H1 (cell line): ENCODE results near the gene ZNFX1.
A peak's percentile ranks its signal among the peaks of the same experiment; 100 is the strongest.

Source experiments
- BRCA1 ChIP-seq: IDR thresholded peaks from 2 replicates; pipeline ENCODE4 v1.6.1; 2012; ENCODE audit warnings: low read depth, low read length, improper control_type of control experiment
- CBX5 ChIP-seq: fragments of 300-800, 300-1000 bp; sonication (generic); IDR thresholded peaks from 2 replicates; pipeline ENCODE4 v1.7.1; 2016; ENCODE audit warnings: antibody characterized with exemption, low read length, low read depth
- CREB1 ChIP-seq: IDR thresholded peaks from 2 replicates; pipeline ENCODE4 v1.6.1; 2012; ENCODE audit warnings: inconsistent platforms
- E2F6 ChIP-seq: IDR thresholded peaks from 2 replicates; pipeline ENCODE4 v1.6.1; 2012; ENCODE audit warnings: inconsistent platforms
- FOSL1 ChIP-seq: IDR thresholded peaks from 2 replicates; pipeline ENCODE4 v1.6.1; 2011; ENCODE audit warnings: mild to moderate bottlenecking, low read depth, low read length, moderate library complexity; ENCODE audit not compliant: insufficient read depth
- POLR2AphosphoS5 ChIP-seq: IDR thresholded peaks from 2 replicates; pipeline ENCODE4 v1.6.1; 2011; ENCODE audit warnings: low read depth, low read length
- RAD21 ChIP-seq, 2 experiments: IDR thresholded peaks in 1 of 2; conservative IDR thresholded peaks in 1 of 2; 2 replicates each; pipeline ENCODE4 v1.6.1; 2011; ENCODE audit warnings: low read depth in 2 of 2, low read length in 2 of 2, improper control_type of control experiment in 1 of 2, inconsistent platforms in 1 of 2, mild to moderate bottlenecking in 1 of 2, moderate library complexity in 1 of 2
- RNF2 ChIP-seq: fragments of 200-900, 300-1000 bp; sonication (generic); IDR thresholded peaks from 2 replicates; pipeline ENCODE4 v1.7.1; 2016; ENCODE audit warnings: borderline replicate concordance, low read depth, mild to moderate bottlenecking, antibody characterized with exemption, low read length; ENCODE audit not compliant: poor library complexity, severe bottlenecking; ENCODE audit errors: missing control alignments
- SIN3A ChIP-seq, 2 experiments: IDR thresholded peaks in 1 of 2; conservative IDR thresholded peaks in 1 of 2; 2 replicates each; pipeline ENCODE4 v1.6.1; 2011 to 2012; ENCODE audit warnings: low read length in 2 of 2, improper control_type of control experiment in 1 of 2, low read depth in 1 of 2, mild to moderate bottlenecking in 1 of 2
- SRF ChIP-seq: IDR thresholded peaks from 2 replicates; pipeline ENCODE4 v1.6.1; 2011; ENCODE audit warnings: mild to moderate bottlenecking, low read depth, low read length, moderate library complexity
- TAF1 ChIP-seq: IDR thresholded peaks from 2 replicates; pipeline ENCODE4 v1.6.1; 2011; ENCODE audit warnings: mild to moderate bottlenecking, low read depth, low read length
- TF ChIP-seq, protein P1 (sequence below), 3 experiments: IDR thresholded peaks; 1 replicate in 2 of 3; 2 replicates in 1 of 3; pipeline versions ENCODE4 v1.5.1 to v1.6.1; 2011; ENCODE audit warnings: low read length in 3 of 3, mild to moderate bottlenecking in 3 of 3, inconsistent platforms in 2 of 3, low read depth in 1 of 3, moderate library complexity in 1 of 3; ENCODE audit not compliant: insufficient read depth in 1 of 3; ENCODE audit errors: control extremely low read depth in 1 of 3
- TF ChIP-seq, protein P2 (sequence below): IDR thresholded peaks from 2 replicates; pipeline ENCODE4 v1.6.1; 2012; ENCODE audit warnings: low read length, inconsistent platforms

DNA sequence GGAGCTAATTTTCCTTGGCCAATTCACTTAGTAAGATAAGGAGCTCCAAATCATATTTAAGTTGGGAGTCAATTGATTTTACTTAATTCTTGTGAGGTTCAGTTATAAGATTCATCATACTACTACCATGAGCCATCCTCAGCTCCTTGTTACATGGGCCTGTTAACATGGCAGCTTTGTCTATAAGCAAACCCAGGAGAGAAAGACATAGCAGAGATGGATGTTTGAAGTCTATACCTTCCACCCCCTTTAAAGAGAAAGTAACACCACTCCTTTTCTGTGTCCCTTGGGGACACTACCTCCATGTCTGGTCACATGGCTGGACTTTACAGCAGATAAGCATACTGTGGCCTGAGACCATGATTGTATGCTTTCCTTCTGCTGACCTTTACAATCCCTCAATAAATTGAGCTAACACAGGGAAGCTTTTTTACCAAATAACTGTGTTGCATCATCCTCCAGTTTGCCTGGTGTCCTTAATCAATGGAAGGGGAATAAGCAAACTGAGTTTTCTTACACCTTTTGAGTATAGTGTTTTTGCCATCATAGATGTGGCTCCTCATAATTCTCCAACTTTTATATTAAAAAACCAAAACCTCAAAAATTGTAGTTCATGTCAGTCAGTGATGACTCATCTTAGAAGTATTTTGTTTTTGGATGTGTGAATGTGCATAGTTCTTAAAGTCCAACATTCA, 9.8 kb upstream of the ZNFX1 start:
- TF ChIP-seq, protein P1, sequence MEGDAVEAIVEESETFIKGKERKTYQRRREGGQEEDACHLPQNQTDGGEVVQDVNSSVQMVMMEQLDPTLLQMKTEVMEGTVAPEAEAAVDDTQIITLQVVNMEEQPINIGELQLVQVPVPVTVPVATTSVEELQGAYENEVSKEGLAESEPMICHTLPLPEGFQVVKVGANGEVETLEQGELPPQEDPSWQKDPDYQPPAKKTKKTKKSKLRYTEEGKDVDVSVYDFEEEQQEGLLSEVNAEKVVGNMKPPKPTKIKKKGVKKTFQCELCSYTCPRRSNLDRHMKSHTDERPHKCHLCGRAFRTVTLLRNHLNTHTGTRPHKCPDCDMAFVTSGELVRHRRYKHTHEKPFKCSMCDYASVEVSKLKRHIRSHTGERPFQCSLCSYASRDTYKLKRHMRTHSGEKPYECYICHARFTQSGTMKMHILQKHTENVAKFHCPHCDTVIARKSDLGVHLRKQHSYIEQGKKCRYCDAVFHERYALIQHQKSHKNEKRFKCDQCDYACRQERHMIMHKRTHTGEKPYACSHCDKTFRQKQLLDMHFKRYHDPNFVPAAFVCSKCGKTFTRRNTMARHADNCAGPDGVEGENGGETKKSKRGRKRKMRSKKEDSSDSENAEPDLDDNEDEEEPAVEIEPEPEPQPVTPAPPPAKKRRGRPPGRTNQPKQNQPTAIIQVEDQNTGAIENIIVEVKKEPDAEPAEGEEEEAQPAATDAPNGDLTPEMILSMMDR (IDR thresholded peaks at IDR 0.05; ENCODE audit: control extremely low read depth in 1 of 3, insufficient read depth in 1 of 3, low read depth in 1 of 3, low read length in 3 of 3) = no peak
- TF ChIP-seq TAF1 = no peak
- TF ChIP-seq, protein P2, sequence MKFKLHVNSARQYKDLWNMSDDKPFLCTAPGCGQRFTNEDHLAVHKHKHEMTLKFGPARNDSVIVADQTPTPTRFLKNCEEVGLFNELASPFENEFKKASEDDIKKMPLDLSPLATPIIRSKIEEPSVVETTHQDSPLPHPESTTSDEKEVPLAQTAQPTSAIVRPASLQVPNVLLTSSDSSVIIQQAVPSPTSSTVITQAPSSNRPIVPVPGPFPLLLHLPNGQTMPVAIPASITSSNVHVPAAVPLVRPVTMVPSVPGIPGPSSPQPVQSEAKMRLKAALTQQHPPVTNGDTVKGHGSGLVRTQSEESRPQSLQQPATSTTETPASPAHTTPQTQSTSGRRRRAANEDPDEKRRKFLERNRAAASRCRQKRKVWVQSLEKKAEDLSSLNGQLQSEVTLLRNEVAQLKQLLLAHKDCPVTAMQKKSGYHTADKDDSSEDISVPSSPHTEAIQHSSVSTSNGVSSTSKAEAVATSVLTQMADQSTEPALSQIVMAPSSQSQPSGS = no peak
- TF ChIP-seq FOSL1 = no peak
- no peak for TF ChIP-seq RAD21 (IDR thresholded peaks at IDR 0.05 in 1 of 2, conservative IDR thresholded peaks at IDR 0.05 in 1 of 2; ENCODE audit: low read depth in 2 of 2, low read length in 2 of 2)
- peak; percentile 97 for TF ChIP-seq POLR2AphosphoS5
- TF ChIP-seq BRCA1 = no peak
- TF ChIP-seq E2F6 = no peak
- no peak for TF ChIP-seq CBX5
- TF ChIP-seq CREB1 = no peak
- TF ChIP-seq SRF = no peak
- TF ChIP-seq RNF2 = no peak
- no peak for TF ChIP-seq SIN3A (conservative IDR thresholded peaks at IDR 0.05 in 1 of 2, IDR thresholded peaks at IDR 0.05 in 1 of 2; ENCODE audit: low read depth in 1 of 2, low read length in 2 of 2)
